GM18951 (cell line): ENCODE measurements around the gene YBX3.

Experiments
- POLR2A ChIP-seq: IDR thresholded peaks from 4 replicates; pipeline ENCODE4 v1.6.1; 2011; ENCODE audit warnings: mild to moderate bottlenecking; ENCODE audit not compliant: insufficient read length, insufficient read depth; ENCODE audit errors: extremely low read depth
- in situ Hi-C: fragments of 300-500 bp; cut with MboI; formaldehyde crosslinking; loops from one replicate; pipeline ENCODE4 v1.12.0; 2022; ENCODE audit warnings: low sequenced_read_pairs, mixed read lengths, inconsistent platforms; ENCODE audit not compliant: unreplicated experiment

YBX3 gene

DNA sequence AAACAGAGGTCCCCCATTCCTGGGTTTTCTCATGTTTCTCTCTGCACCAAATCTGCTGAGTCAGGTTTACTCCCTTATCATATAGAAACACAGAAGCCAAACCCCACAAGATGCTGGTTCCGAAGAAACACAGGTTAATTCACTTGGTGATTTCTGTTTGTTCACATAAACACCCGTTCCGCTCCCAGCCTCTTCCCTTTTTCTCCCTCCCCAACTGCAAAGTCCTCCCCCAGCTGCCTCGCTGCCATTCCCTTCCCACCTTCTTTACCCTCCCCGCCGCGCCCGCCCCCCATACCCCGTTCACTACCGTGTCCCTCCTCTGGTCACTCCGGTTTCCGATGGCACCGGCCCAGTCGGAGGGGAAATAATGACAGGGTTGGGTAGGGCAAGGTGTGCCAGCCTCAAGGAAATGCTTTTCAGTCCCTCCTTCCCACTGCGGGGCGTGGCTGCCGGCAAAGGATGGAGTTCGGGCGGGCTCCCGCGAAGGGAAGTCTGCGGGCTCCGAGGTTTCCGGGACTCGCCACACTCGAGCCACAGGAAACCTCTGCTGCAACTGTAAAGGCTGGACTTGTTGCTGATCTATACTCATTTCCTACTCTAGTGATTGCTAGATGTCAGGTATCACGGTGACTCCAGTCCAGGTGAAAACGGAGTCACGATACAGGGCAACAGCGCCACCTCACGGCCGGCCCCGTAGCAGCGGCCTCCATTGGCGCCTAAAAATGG is 49.3 kb downstream of the YBX3 start, which contains the start of gene STYK1:
STYK1 (minus strand) TSS at position 394 of the 726 bp plus-strand sequence. CDS start 39,434 bp downstream, outside the sequence.
- in situ Hi-C loops: no loop called here
- no peak for TF ChIP-seq POLR2A

- TF ChIP-seq POLR2A: no peak
Observed at GRCh38 chr12:10672231-10672868, 50.8 kb downstream of the YBX3 start.

GRCh38 chr12:10669533-10669932 is 53.6 kb downstream of the YBX3 start:
- TF ChIP-seq POLR2A: no peak
- in situ Hi-C loops: no loop called here

More at GRCh38 chr12:10672231-10672868, 50.8 kb downstream of the YBX3 start:
- in situ Hi-C loops: no loop called here

DNA sequence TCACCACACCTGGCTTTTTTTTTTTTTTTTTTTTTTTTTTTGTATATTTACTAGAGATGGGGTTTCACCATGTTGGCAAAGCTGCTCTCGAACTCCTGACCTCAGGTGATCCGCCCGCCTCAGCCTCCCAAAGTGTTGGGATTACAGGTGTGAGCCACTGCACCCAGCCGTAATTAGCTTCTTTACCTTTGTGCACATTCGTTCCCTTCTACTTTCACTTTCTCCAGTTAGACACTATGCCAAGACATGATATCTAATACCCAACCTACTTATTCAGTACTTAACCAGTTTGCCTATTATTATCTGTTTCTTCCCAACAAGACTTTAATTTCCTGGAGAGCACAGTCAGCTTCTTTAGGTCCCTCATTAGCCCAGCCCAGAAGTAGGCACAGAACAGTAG is 54.6 kb downstream of the YBX3 start:
- TF ChIP-seq POLR2A: no peak
- in situ Hi-C loops: no loop called here

- in situ Hi-C loops: no loop called here
- no peak for TF ChIP-seq POLR2A
Observed at GRCh38 chr12:10667581-10667980, 55.5 kb downstream of the YBX3 start.

- no peak for TF ChIP-seq POLR2A
- in situ Hi-C loops: no loop called here
Observed at GRCh38 chr12:10664499-10664898, 58.6 kb downstream of the YBX3 start.

DNA sequence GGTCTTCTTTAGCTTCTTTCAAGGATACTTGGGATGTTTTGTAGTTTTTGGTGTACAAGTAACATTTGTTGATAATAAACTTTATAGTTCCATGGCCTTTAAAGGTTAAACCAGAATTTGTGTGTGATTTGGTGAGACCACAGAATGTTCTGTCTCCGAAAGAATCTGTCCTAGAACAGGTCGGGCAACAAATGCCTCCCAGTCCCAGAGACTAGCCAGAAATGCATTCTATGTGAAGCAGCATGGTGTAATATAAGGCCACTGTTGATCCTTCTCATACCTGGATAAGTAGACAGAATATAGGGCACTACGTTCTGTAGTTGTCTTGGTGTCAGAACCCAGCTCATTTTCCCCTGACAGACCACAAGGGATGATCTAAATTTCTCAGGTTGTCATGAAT is 59.3 kb downstream of the YBX3 start:
- TF ChIP-seq POLR2A: no peak
- in situ Hi-C loops: no loop called here

- in situ Hi-C loops: no loop called here
- TF ChIP-seq POLR2A: no peak
Observed at GRCh38 chr12:10661338-10661737, 61.8 kb downstream of the YBX3 start.

DNA sequence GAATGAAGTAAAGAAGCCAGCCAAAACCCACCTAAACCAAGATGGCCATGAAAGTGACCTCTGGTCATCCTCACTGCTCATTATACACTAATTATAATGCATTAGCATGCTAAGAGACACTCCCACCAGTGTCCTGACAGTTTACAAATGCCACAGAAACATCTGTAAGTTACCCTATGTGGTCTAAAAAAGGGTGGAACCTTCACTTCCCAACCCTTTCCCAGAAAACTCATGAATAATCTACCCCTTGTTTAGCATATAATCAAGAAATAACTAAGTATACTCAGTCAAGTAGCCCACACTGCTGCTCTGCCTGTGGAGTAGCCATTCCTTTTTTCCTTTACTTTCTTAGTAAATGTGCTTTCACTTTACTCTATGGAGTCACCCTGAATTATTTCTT is 69.1 kb downstream of the YBX3 start:
- in situ Hi-C loops: no loop called here
- no peak for TF ChIP-seq POLR2A

GRCh38 chr12:10652192-10652591 is 70.9 kb downstream of the YBX3 start:
- in situ Hi-C loops: no loop called here
- TF ChIP-seq POLR2A: no peak
